ENCODE data around the gene PRMT7. TPM values are rescaled to one million over a fixed set of nuclear protein-coding genes. Genes with fewer than 3 reads are reported as not detected.

PRMT7 gene
- total and polyA plus RNA-seq, 2 donors (not counting 1 experiment from before 2014, with no cell fraction given) = 76.9 to 80.4 TPM

DNA sequence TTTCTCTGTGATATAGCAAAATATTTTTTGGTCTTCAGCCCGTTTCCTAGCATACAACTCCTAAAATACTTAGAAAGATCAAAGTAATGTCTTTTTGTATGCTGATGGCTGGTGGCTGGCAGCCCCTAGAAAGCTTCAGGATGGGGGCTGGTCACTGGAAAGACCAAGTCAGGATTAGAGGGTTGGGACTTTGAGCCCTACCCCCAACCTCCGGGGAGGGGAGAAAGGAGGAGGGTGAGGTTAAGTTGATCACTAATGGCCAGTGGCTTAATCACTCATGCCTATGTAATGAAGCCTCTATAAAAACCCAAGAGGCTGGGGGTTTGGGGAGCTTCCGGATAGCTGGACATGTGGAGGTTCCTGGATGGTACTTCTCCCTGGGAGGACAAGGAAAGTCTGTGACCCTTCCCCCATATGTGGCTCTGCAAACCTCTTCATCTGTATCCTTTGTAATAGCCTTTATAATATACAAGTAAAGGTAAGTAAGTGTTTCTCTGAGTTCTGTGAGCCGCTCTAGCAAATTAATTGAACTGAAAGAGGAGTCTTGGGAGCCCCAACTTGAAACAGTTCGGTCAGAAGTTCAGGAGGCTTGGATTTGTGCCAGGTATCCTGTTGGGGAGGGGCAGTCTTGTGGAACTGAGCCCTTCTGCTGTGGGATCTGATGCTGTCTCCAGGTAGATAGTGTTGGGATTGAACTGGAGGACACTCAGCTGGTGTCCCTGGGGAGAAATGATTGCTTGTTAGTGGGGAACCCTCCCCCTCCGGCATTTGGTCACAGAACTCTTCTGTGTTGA lies 43.0 kb upstream of the PRMT7 start:
- peaks cover 54% of the 10 kb centered on the region for H3K4me1 Mint-ChIP-seq
- peak overlapping the region in 1 of 2 donors; percentile 17 for H3K27ac ChIP-seq (ENCODE audit: low read length in 2 of 2)
- WGBS (ENCODE audit: insufficient coverage) = 96% methylated on average over 2 of the region's 6 CpGs

More for the DNA sequence above, 43.0 kb upstream of the PRMT7 start:
- Mint-ChIP-seq H3K9me3 (ENCODE audit: insufficient read depth) (no peaks in the 10 kb centered on the region), H3K27ac (peak overlapping the region; percentile 66), H3K4me3 (no peak overlapping the region), H3K27me3 (no peaks in the 10 kb centered on the region)
- no peak overlapping the region for H2AFZ ChIP-seq (ENCODE audit: insufficient read depth, low read depth, low read length, poor library complexity, severe bottlenecking)
- no peak overlapping the region for H3K9ac ChIP-seq (ENCODE audit: low read length)
- no peak for TF ChIP-seq EZH2 (IDR thresholded peaks at IDR 0.05; ENCODE audit: borderline replicate concordance, insufficient read depth, low read depth, low read length, poor library complexity, severe bottlenecking)
- TF ChIP-seq, protein P1, sequence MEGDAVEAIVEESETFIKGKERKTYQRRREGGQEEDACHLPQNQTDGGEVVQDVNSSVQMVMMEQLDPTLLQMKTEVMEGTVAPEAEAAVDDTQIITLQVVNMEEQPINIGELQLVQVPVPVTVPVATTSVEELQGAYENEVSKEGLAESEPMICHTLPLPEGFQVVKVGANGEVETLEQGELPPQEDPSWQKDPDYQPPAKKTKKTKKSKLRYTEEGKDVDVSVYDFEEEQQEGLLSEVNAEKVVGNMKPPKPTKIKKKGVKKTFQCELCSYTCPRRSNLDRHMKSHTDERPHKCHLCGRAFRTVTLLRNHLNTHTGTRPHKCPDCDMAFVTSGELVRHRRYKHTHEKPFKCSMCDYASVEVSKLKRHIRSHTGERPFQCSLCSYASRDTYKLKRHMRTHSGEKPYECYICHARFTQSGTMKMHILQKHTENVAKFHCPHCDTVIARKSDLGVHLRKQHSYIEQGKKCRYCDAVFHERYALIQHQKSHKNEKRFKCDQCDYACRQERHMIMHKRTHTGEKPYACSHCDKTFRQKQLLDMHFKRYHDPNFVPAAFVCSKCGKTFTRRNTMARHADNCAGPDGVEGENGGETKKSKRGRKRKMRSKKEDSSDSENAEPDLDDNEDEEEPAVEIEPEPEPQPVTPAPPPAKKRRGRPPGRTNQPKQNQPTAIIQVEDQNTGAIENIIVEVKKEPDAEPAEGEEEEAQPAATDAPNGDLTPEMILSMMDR (IDR thresholded peaks at IDR 0.05) = no peak
- DNase-seq (no peak), ATAC-seq (ENCODE audit: low read depth) (no peak)
- H3K9me3 ChIP-seq (ENCODE audit: control extremely low read depth in 1 of 3, control insufficient read depth in 2 of 3, insufficient read depth in 1 of 3, low read length in 2 of 3) = peaks cover 0 to 4% (median 0%) of the 10 kb centered on the region in 3 donors
- intact Hi-C loops (cut with micrococcal nuclease) = loop anchor here (10.0 kb wide), 1 partner anchor 257 kb away; no protein-coding TSS in a partner anchor
- ChIA-PET POLR2A (interaction anchor here (0.6 kb wide), 1 partner anchor 16 kb away, joined by 3 read pairs; no protein-coding TSS in a partner anchor), CTCF (interaction anchor here (0.8 to 1.6 kb wide), 4 partner anchors 17 to 61 kb away, joined by 3 to 7 read pairs (median 4); partner anchors contain the start of genes PRMT7 and SLC7A6OS)
- peaks cover 97% of the 10 kb centered on the region for H3K79me2 ChIP-seq (ENCODE audit: control insufficient read depth, insufficient read depth, low read length)
- peaks cover 24% of the 10 kb centered on the region for H4K20me1 ChIP-seq (ENCODE audit: control insufficient read depth, insufficient read depth, low read length, poor library complexity, severe bottlenecking)
- no peak overlapping the region for H3K4me3 ChIP-seq (ENCODE audit: control extremely low read depth in 1 of 5, extremely low read depth in 1 of 5, insufficient read depth in 1 of 5, low read depth in 2 of 5, low read length in 4 of 5)
- H3K4me1 ChIP-seq (ENCODE audit: control insufficient read depth in 2 of 2, insufficient read depth in 2 of 2, low read length in 2 of 2) = peaks cover 27 to 47% of the 10 kb centered on the region in 2 donors
- H3K4me2 ChIP-seq (replicated peaks; ENCODE audit: low read depth, low read length, poor library complexity, severe bottlenecking) = no peak overlapping the region
- H3K36me3 ChIP-seq (replicated peaks in 1 of 2; ENCODE audit: control extremely low read depth in 1 of 2, control insufficient read depth in 1 of 2, extremely low read depth in 1 of 2, insufficient read depth in 2 of 2, low read length in 1 of 2) = peaks cover 0 to 29% of the 10 kb centered on the region in 2 experiments
- no peaks in the 10 kb centered on the region for H3K27me3 ChIP-seq (replicated peaks in 1 of 4; ENCODE audit: control extremely low read depth in 1 of 4, control insufficient read depth in 3 of 4, insufficient read depth in 4 of 4, low read length in 3 of 4)
